Esophagus muscularis mucosa (tissue), 4 donors: Measurements from ENCODE around the gene EEF2K.

Experiments
- CTCF ChIP-seq, 3 experiments: fragments of 200-600 bp in 2 of 3; fragments of 450-650 bp in 1 of 3; sonication (generic) in 2 of 3; IDR thresholded peaks; one replicate each; pipeline ENCODE4 v1.5.1; 2017 to 2019; ENCODE audit warnings: antibody characterized with exemption in 3 of 3, mild to moderate bottlenecking in 2 of 3, moderate library complexity in 1 of 3
- EP300 ChIP-seq: sonication (generic); formaldehyde crosslinking; IDR thresholded peaks from one replicate; pipeline ENCODE4 v1.6.1; 2017; ENCODE audit warnings: antibody characterized with exemption
- POLR2A ChIP-seq: fragments of 450-650 bp; IDR thresholded peaks from one replicate; pipeline ENCODE4 v1.6.1; 2017; ENCODE audit warnings: antibody characterized with exemption, moderate library complexity, mild to moderate bottlenecking, low read depth
- POLR2AphosphoS5 ChIP-seq, 2 donors: sonication (generic); formaldehyde crosslinking; IDR thresholded peaks; one replicate each; pipeline ENCODE4 v1.6.1; 2017; ENCODE audit warnings: antibody characterized with exemption in 2 of 2

- TF ChIP-seq CTCF (IDR thresholded peaks at IDR 0.05) = no peak
- TF ChIP-seq POLR2A = no peak
- no peak for TF ChIP-seq POLR2AphosphoS5 (IDR thresholded peaks at IDR 0.05)
- no peak for TF ChIP-seq EP300
These were observed 114.7 kb downstream of the EEF2K start for GRCh38 chr16:22320572-22321339.
